HepG2 (cell line): ENCODE data around the gene CD4. TPM values are rescaled to one million over a fixed set of nuclear protein-coding genes. Genes with fewer than 3 reads are reported as not detected.

Source experiments
- ATF7 ChIP-seq, 2 experiments: fragments of 450-650 bp in 1 of 2; sonication (generic) in 1 of 2; formaldehyde crosslinking in 1 of 2; IDR thresholded peaks; 2 replicates each; pipeline versions ENCODE4 v1.4.0 to v1.6.1; 2016 to 2020; ENCODE audit warnings: antibody characterized with exemption in 1 of 2, mild to moderate bottlenecking in 1 of 2, missing genetic modification reagents in 1 of 2
- CBFB ChIP-seq: sonication (generic); formaldehyde crosslinking; IDR thresholded peaks from 2 replicates; pipeline ENCODE4 v1.4.0; 2020; ENCODE audit warnings: missing genetic modification reagents
- CENPT ChIP-seq: sonication (generic); formaldehyde crosslinking; IDR thresholded peaks from 2 replicates; pipeline ENCODE4 v1.8.0; 2022; ENCODE audit warnings: low read depth, mild to moderate bottlenecking, moderate library complexity, missing genetic modification reagents
- CHD4 ChIP-seq: fragments of 200-600 bp; sonication (generic); IDR thresholded peaks from 2 replicates; pipeline ENCODE4 v1.7.0; 2017; ENCODE audit warnings: mild to moderate bottlenecking, low read length, borderline replicate concordance
- EED ChIP-seq: sonication (generic); formaldehyde crosslinking; IDR thresholded peaks from 2 replicates; pipeline ENCODE4 v1.5.0; 2020; ENCODE audit warnings: mild to moderate bottlenecking, missing genetic modification reagents
- JUND ChIP-seq: sonication (generic); formaldehyde crosslinking; IDR thresholded peaks from 2 replicates; pipeline ENCODE4 v1.8.0; 2022; ENCODE audit warnings: mild to moderate bottlenecking, missing genetic modification reagents
- KAT2B ChIP-seq: fragments of 150-350 bp; IDR thresholded peaks from 2 replicates; pipeline ENCODE4 v1.6.1; 2014; ENCODE audit warnings: low read depth, low read length, borderline replicate concordance
- KDM1A ChIP-seq: IDR thresholded peaks from 2 replicates; pipeline ENCODE4 v1.6.1; 2016; ENCODE audit warnings: missing compliant biosample characterization
- KLF15 ChIP-seq: sonication (generic); formaldehyde crosslinking; IDR thresholded peaks from 2 replicates; pipeline ENCODE4 v1.8.1; 2023; ENCODE audit warnings: borderline replicate concordance, mild to moderate bottlenecking, inconsistent platforms, missing genetic modification reagents, mixed read lengths
- KLF9 ChIP-seq: IDR thresholded peaks from 2 replicates; pipeline ENCODE4 v1.6.1; 2016; ENCODE audit warnings: low read depth
- LCORL ChIP-seq, 2 experiments: fragments of 450-650 bp in 1 of 2; sonication (generic) in 1 of 2; formaldehyde crosslinking in 1 of 2; IDR thresholded peaks; 2 replicates each; pipeline versions ENCODE4 v1.5.0 to v1.6.1; 2017 to 2020; ENCODE audit warnings: antibody characterized with exemption in 1 of 2, missing genetic modification reagents in 1 of 2
- MIER3 ChIP-seq: IDR thresholded peaks from 2 replicates; pipeline ENCODE4 v1.6.1; 2016; ENCODE audit warnings: missing compliant biosample characterization, borderline replicate concordance
- NFATC3 ChIP-seq: sonication (generic); formaldehyde crosslinking; IDR thresholded peaks from 2 replicates; pipeline ENCODE4 v1.5.1; 2020; ENCODE audit warnings: mild to moderate bottlenecking, missing genetic modification reagents
- PHF8 ChIP-seq: sonication (generic); formaldehyde crosslinking; IDR thresholded peaks from 2 replicates; pipeline ENCODE4 v1.5.0; 2020; ENCODE audit warnings: missing genetic modification reagents
- TBX3 ChIP-seq: fragments of 450-650 bp; IDR thresholded peaks from 2 replicates; pipeline ENCODE4 v1.6.1; 2017; ENCODE audit warnings: antibody characterized with exemption, mild to moderate bottlenecking, inconsistent platforms, borderline replicate concordance
- ZNF207 ChIP-seq: fragments of 450-650 bp; IDR thresholded peaks from 2 replicates; pipeline ENCODE4 v1.6.1; 2016; ENCODE audit warnings: antibody characterized with exemption, borderline replicate concordance
- ZNF563 ChIP-seq: sonication (generic); formaldehyde crosslinking; IDR thresholded peaks from 2 replicates; pipeline ENCODE4 v1.8.0; 2022; ENCODE audit warnings: mild to moderate bottlenecking, moderate library complexity, missing genetic modification reagents
- ZNF614 ChIP-seq: IDR thresholded peaks from 2 replicates; pipeline ENCODE4 v1.6.1; 2018; ENCODE audit warnings: missing biosample characterization, missing genetic modification reagents, inconsistent platforms, borderline replicate concordance
- ZNF724P ChIP-seq: sonication (generic); formaldehyde crosslinking; IDR thresholded peaks from 2 replicates; pipeline ENCODE4 v1.8.0; 2022; ENCODE audit warnings: missing genetic modification reagents, borderline replicate concordance
- ZNF788 ChIP-seq: sonication (generic); formaldehyde crosslinking; IDR thresholded peaks from 2 replicates; pipeline ENCODE4 v1.5.0; 2020; ENCODE audit warnings: mild to moderate bottlenecking, missing genetic modification reagents, borderline replicate concordance
- polyA plus RNA-seq, 8 experiments: library from polyadenylated mRNA; depleted of rRNA in 3 of 8; stranded (reverse) in 7 of 8; unstranded in 1 of 8; fragments of >200 nt; fragmentation: Illumina TruSeq in 4 of 8; extraction: Trizol in 4 of 8; gene quantifications; 2 replicates each; pipeline versions ENCODE4 v1.2.1 to v1.2.3, GENCODE V29; 2011 to 2016; ENCODE audit warnings: low read depth in 4 of 8, missing spikeins in 1 of 8, mixed read lengths in 1 of 8; ENCODE audit not compliant: insufficient read depth in 1 of 8
- total RNA-seq, 5 experiments: library from RNA; depleted of rRNA; stranded (reverse); fragments of >200 nt; fragmentation: Illumina TruSeq; extraction: Trizol; gene quantifications; 2 replicates each; pipeline ENCODE4 v1.2.3, GENCODE V29; 2016; ENCODE audit warnings: low read depth in 1 of 5
- TF ChIP-seq, protein P1 (sequence below): sonication (generic); formaldehyde crosslinking; IDR thresholded peaks from 2 replicates; pipeline ENCODE4 v1.8.0; 2022; ENCODE audit warnings: missing genetic modification reagents, mild to moderate bottlenecking, inconsistent platforms, borderline replicate concordance
- TF ChIP-seq, protein P2 (sequence below): sonication (generic); formaldehyde crosslinking; IDR thresholded peaks from 2 replicates; pipeline ENCODE4 v1.8.1; 2023; ENCODE audit warnings: mild to moderate bottlenecking, missing genetic modification reagents, borderline replicate concordance
- TF ChIP-seq, protein P3 (sequence below): sonication (generic); formaldehyde crosslinking; IDR thresholded peaks from 2 replicates; pipeline ENCODE4 v1.5.0; 2020; ENCODE audit warnings: missing genetic modification reagents, mild to moderate bottlenecking, borderline replicate concordance
- TF ChIP-seq, protein P4 (sequence below): sonication (generic); formaldehyde crosslinking; IDR thresholded peaks from 2 replicates; pipeline ENCODE4 v1.4.0; 2020; ENCODE audit warnings: missing genetic modification reagents
- TF ChIP-seq, protein P5 (sequence below): sonication (generic); formaldehyde crosslinking; IDR thresholded peaks from 2 replicates; pipeline ENCODE4 v1.8.0; 2022; ENCODE audit warnings: mild to moderate bottlenecking, missing genetic modification reagents, borderline replicate concordance

Gene CD4
- total and polyA plus RNA-seq, 2 of the 13 experiments (the other 11 are each of a cell fraction or from before 2014, with no cell fraction given) = 0.07 to 0.95 TPM

DNA sequence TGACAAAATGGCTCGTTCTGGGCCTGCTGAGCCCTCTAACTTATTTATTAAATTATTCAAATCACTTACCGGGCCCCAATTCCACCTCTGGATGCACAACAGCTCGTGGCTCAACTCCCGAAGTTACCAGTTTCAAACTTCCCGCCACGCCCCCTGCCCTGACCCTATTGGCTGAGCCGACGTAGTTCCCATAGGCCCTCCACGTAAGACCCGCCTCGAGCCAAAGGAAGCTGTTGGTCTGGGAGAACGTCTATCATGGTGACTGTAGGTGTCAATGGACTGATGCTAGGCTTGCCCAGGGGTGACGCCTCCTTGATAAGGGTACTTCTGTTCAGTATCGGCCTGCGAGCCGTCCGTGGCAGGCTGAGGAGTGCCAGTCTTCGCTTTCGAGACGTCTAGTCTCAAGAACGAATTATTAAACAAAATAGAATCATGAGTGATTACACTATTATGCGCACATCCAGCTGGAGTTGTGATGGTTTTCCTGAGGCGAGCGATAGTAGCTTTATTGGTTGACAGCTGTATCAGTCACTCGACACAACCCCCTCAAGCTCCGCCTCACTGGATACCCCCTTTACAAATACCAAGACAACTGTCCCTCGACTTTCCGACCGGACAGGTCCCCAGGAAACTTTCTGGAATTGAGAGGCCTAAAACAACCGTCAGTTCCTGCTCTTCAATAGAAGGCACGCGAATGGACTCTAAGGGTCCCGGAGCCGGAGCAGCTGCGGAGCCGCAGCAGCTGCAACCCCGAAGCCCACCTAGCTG, 62.0 kb downstream of the CD4 start, which contains the start of gene CDCA3 (continued):
- TF ChIP-seq KAT2B = no peak
- TF ChIP-seq, protein P1, sequence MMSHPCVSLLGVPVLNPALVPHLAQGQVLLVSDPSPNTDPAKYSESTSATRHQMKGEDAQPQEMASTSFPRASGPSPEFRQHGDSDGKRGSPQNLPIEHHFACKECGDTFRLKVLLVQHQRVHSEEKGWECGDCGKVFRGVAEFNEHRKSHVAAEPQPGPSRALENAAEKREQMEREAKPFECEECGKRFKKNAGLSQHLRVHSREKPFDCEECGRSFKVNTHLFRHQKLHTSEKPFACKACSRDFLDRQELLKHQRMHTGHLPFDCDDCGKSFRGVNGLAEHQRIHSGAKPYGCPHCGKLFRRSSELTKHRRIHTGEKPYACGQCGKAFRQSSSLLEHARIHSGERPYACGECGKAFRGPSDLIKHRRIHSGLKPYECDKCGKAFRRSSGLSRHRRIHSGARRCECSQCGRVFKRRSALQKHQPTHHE (CRISPR knock-in tag) = no peak
- TF ChIP-seq, protein P2, sequence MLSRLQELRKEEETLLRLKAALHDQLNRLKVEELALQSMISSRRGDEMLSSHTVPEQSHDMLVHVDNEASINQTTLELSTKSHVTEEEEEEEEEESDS (CRISPR knock-in tag) = peak; percentile 56; the same call in 1 of the 2 replicates
- TF ChIP-seq, protein P3, sequence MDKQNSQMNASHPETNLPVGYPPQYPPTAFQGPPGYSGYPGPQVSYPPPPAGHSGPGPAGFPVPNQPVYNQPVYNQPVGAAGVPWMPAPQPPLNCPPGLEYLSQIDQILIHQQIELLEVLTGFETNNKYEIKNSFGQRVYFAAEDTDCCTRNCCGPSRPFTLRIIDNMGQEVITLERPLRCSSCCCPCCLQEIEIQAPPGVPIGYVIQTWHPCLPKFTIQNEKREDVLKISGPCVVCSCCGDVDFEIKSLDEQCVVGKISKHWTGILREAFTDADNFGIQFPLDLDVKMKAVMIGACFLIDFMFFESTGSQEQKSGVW = no peak
- no peak for TF ChIP-seq CBFB (CRISPR knock-in tag)
- 0 out of 2 replicates have a peak, but pooled peaks have one; percentile 27 for TF ChIP-seq ZNF614 (CRISPR knock-in tag)
- TF ChIP-seq LCORL (IDR thresholded peaks at IDR 0.05) = no peak
- TF ChIP-seq LCORL (CRISPR knock-in tag; IDR thresholded peaks at IDR 0.05) = 0 out of 2 replicates have a peak, but pooled peaks have one; percentile 26
- no peak for TF ChIP-seq KLF15
- TF ChIP-seq NFATC3 = no peak
- TF ChIP-seq ZNF724P (CRISPR knock-in tag) = peak; percentile 78
- TF ChIP-seq ZNF207 = no peak
- TF ChIP-seq ATF7 (IDR thresholded peaks at IDR 0.05) = no peak
- TF ChIP-seq ATF7 (CRISPR knock-in tag; IDR thresholded peaks at IDR 0.05) = no peak
- TF ChIP-seq JUND = no peak
- 0 out of 2 replicates have a peak, but pooled peaks have one; percentile 14 for TF ChIP-seq CENPT (CRISPR knock-in tag)
- TF ChIP-seq, protein P4, sequence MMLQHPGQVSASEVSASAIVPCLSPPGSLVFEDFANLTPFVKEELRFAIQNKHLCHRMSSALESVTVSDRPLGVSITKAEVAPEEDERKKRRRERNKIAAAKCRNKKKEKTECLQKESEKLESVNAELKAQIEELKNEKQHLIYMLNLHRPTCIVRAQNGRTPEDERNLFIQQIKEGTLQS (CRISPR knock-in tag) = no peak
- no peak for TF ChIP-seq PHF8 (CRISPR knock-in tag)
- no peak for TF ChIP-seq MIER3 (CRISPR knock-in tag)
- TF ChIP-seq EED (CRISPR knock-in tag) = no peak
- TF ChIP-seq TBX3 = peak; percentile 62; the same call in 1 of the 2 replicates
- TF ChIP-seq KDM1A (CRISPR knock-in tag) = no peak
- no peak; the same call in 1 of the 2 replicates for TF ChIP-seq CHD4
- no peak for TF ChIP-seq ZNF563 (CRISPR knock-in tag)
- TF ChIP-seq, protein P5, sequence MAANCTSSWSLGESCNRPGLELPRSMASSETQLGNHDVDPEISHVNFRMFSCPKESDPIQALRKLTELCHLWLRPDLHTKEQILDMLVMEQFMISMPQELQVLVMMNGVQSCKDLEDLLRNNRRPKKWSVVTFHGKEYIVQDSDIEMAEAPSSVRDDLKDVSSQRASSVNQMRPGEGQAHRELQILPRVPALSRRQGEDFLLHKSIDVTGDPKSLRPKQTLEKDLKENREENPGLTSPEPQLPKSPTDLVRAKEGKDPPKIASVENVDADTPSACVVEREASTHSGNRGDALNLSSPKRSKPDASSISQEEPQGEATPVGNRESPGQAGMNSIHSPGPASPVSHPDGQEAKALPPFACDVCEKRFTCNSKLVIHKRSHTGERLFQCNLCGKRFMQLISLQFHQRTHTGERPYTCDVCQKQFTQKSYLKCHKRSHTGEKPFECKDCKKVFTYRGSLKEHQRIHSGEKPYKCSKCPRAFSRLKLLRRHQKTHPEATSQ (CRISPR knock-in tag) = no peak
- no peak for TF ChIP-seq KLF9 (CRISPR knock-in tag)
- no peak for TF ChIP-seq ZNF788 (CRISPR knock-in tag)
